Right renal pelvis (tissue), 4 donors: ENCODE measurements around the gene ASTN2. TPM values are rescaled to one million over a fixed set of nuclear protein-coding genes. Genes with fewer than 3 reads are reported as not detected.

Experiments used
- DNase-seq, 4 donors: peaks; one replicate each; pipeline ENCODE4 v3.0.0-alpha.2; 2013; ENCODE audit warnings: low read depth in 4 of 4, low spot score in 3 of 4, missing footprints in 1 of 4
- polyA plus RNA-seq, 4 donors: library from polyadenylated mRNA; unstranded; fragments of 120-200 nt; gene quantifications; one replicate each; pipeline ENCODE4 v1.2.1, GENCODE V29; 2013; ENCODE audit not compliant: insufficient read length in 4 of 4

The ASTN2 gene
- polyA plus RNA-seq, 4 donors: 15.1 to 17.7 (median 16.1) TPM

- no peak for DNase-seq
These were observed 291.1 kb downstream of the ASTN2 start for GRCh38 chr9:117123729-117124128.

- DNase-seq: no peak
These were observed 291.9 kb downstream of the ASTN2 start for GRCh38 chr9:117122953-117123352.

GRCh38 chr9:117122102-117122501 lies 292.8 kb downstream of the ASTN2 start:
- no peak for DNase-seq

- no peak for DNase-seq
These were observed 293.5 kb downstream of the ASTN2 start for GRCh38 chr9:117121316-117121715.

GRCh38 chr9:117120061-117120460 lies 294.8 kb downstream of the ASTN2 start:
- no peak for DNase-seq

- DNase-seq: no peak
These were observed 298.8 kb downstream of the ASTN2 start for GRCh38 chr9:117116084-117116483.

GRCh38 chr9:117114768-117115167 lies 300.1 kb downstream of the ASTN2 start:
- no peak for DNase-seq

GRCh38 chr9:117104716-117105495 lies 310.0 kb downstream of the ASTN2 start:
- DNase-seq: no peak

- DNase-seq: no peak
These were observed 310.7 kb downstream of the ASTN2 start for GRCh38 chr9:117104206-117104605.

GRCh38 chr9:117103438-117104110 lies 311.3 kb downstream of the ASTN2 start:
- DNase-seq: no peak

GRCh38 chr9:117101008-117101407 lies 313.8 kb downstream of the ASTN2 start:
- DNase-seq: no peak

GRCh38 chr9:117098331-117098730 lies 316.5 kb downstream of the ASTN2 start:
- no peak for DNase-seq

- DNase-seq: no peak
These were observed 317.1 kb downstream of the ASTN2 start for GRCh38 chr9:117097761-117098160.

- DNase-seq: no peak
These were observed 318.7 kb downstream of the ASTN2 start for GRCh38 chr9:117096138-117096537.

GRCh38 chr9:117095081-117095480 lies 319.8 kb downstream of the ASTN2 start:
- DNase-seq: no peak

GRCh38 chr9:117093891-117094844 lies 320.7 kb downstream of the ASTN2 start:
- DNase-seq: peak in 3 of 4 donors; percentile 36 to 47 (median 40)

GRCh38 chr9:117092582-117092981 lies 322.3 kb downstream of the ASTN2 start:
- no peak for DNase-seq

- no peak for DNase-seq
These were observed 323.3 kb downstream of the ASTN2 start for GRCh38 chr9:117091529-117091928.

- DNase-seq: no peak
These were observed 326.1 kb downstream of the ASTN2 start for GRCh38 chr9:117088786-117089185.

GRCh38 chr9:117088140-117088539 lies 326.7 kb downstream of the ASTN2 start:
- no peak for DNase-seq

- no peak for DNase-seq
These were observed 330.6 kb downstream of the ASTN2 start for GRCh38 chr9:117084221-117084620.
